Activated CD4-positive, alpha-beta memory T cell treated with anti-CD3 and anti-CD28 coated beads, Interleukin-2, amount 10 ng/mL, durations not matched to agents 7 days and 5 days (primary cell): ENCODE measurements around the gene MED31. TPM values are rescaled to one million over a fixed set of nuclear protein-coding genes. Genes with fewer than 3 reads are reported as not detected.

ENCODE experiments used
- CTCF ChIA-PET: fragments of 350-600 bp; sonication (Branson Sonifier 250); formaldehyde crosslinking; loops from one replicate; lab custom pipeline; 2021; ENCODE audit warnings: antibody characterized with exemption, inconsistent platforms; lab: Charles Lee
- POLR2A ChIA-PET: fragments of 350-600 bp; sonication (Branson Sonifier 250); formaldehyde crosslinking; loops from one replicate; lab custom pipeline; 2021; ENCODE audit warnings: antibody characterized with exemption; lab: Charles Lee
- DNase-seq: peaks from one replicate; pipeline ENCODE4 v3.0.0-alpha.2; 2020
- H3K27ac Mint-ChIP-seq: one replicate; pipeline ENCODE4 v1.8.0; 2021; ENCODE audit warnings: mild to moderate bottlenecking, mixed read lengths
- H3K27me3 Mint-ChIP-seq: one replicate; pipeline ENCODE4 v1.8.0; 2021; ENCODE audit warnings: mixed read lengths
- H3K36me3 Mint-ChIP-seq: one replicate; pipeline ENCODE4 v1.8.0; 2021; ENCODE audit warnings: low read depth, mixed read lengths
- H3K4me1 Mint-ChIP-seq: one replicate; pipeline ENCODE4 v1.8.0; 2021; ENCODE audit warnings: mixed read lengths
- H3K4me3 Mint-ChIP-seq: one replicate; pipeline ENCODE4 v1.8.0; 2021; ENCODE audit warnings: mild to moderate bottlenecking, mixed read lengths
- H3K9me3 Mint-ChIP-seq: one replicate; pipeline ENCODE4 v1.8.0; 2021; ENCODE audit warnings: mixed read lengths
- total RNA-seq, 2 experiments: library from RNA; stranded (reverse); gene quantifications; one replicate each; pipeline ENCODE4 v1.2.3, GENCODE V29; 2021

The MED31 gene
- total RNA-seq, 2 experiments from 2014 or later = 26.0 to 26.3 TPM

GRCh38 chr17:6642592-6642991, 8.8 kb downstream of the MED31 start:
- Mint-ChIP-seq H3K27me3 (no peaks in the 10 kb centered on the region), H3K4me1 (peaks cover 67% of the 10 kb centered on the region), H3K4me3 (peak overlapping the region; percentile 88), H3K36me3 (peaks cover 46% of the 10 kb centered on the region), H3K27ac (peak overlapping the region; percentile 67), H3K9me3 (no peaks in the 10 kb centered on the region)
- DNase-seq = no peak
- POLR2A ChIA-PET = interaction anchor here (0.9 to 4.4 kb wide), 3 partner anchors 7 to 198 kb away, joined by 3 to 71 read pairs (median 4); partner anchors contain the start of genes C17orf100, MED31 and PIMREG
- CTCF ChIA-PET = interaction anchor here (2.2 kb wide), 1 partner anchor 8 kb away, joined by 17 read pairs; the partner anchor contains the start of genes C17orf100 and MED31

DNA sequence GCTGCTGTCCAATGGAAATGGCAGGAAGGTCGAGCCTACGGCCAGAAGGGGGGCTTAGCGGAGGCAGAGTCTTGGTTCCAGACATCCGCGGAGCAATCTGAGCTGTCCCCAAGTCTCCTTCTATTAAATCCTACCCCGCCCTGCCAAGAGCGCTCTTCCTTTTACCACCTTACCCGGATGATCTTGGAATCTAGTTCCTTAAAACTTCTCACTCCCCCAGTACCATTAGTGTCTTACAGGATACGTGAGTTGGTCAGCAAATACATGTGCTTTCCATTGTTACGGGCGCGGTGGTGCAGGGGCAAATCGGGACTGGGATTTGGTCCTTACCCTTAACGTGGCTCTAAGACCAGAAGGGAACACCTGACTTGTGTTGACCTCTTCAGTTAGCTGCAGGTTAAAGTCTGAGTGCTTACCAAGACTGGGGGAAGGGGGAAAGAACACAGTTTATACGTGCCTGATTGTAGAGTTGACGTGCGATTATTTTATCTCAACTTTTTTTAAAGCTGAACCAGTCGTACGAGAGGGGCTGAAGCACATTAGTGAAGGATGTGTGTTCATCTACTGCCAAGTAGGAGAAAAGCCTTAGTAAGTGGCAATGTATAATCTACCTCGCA, 10.1 kb downstream of the MED31 start:
- peaks cover 58% of the 10 kb centered on the region for H3K4me1 Mint-ChIP-seq
- H3K4me3 Mint-ChIP-seq = peak overlapping the region; percentile 88
- H3K27ac Mint-ChIP-seq = peak overlapping the region; percentile 90
- DNase-seq = no peak
- CTCF ChIA-PET = interaction anchor here (2.2 kb wide), 1 partner anchor 9 kb away, joined by 17 read pairs; the partner anchor contains the start of genes C17orf100 and MED31
- H3K27me3 Mint-ChIP-seq = no peaks in the 10 kb centered on the region
- H3K36me3 Mint-ChIP-seq = peaks cover 36% of the 10 kb centered on the region
- POLR2A ChIA-PET = interaction anchor here (1.2 to 4.4 kb wide), 6 partner anchors 9 to 1222 kb away, joined by 3 to 71 read pairs (median 10); partner anchors contain the start of genes C17orf100, MED31, NUP88 and XAF1
- H3K9me3 Mint-ChIP-seq = no peaks in the 10 kb centered on the region

DNA sequence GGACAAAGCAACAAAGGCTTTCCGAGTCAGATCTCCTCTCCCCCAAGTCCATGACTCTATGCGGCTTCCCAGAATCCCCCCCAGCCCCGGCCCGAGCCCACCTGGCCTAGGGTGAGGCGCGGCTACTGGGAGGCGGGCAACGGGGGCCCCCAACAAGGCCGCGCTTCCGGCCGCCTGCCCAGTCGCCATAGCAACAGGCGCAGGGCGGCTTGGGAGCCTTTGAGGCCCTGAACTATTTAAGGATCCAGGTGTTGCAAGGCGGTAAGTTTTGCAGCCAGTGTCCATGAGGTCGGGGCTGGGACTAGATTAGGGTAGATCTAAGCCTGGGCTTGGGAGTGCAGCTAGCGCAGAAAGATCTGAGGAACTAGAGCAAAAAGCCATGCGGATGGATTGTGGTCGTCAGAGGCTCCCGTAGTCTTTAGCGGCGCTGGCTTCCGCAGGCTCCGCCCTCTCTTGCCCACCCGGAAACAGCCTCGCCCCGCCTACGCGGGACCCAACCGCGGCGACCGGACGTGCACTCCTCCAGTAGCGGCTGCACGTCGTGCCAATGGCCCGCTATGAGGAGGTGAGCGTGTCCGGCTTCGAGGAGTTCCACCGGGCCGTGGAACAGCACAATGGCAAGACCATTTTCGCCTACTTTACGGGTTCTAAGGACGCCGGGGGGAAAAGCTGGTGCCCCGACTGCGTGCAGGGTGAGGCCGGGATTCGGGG, 10.7 kb downstream of the MED31 start, which contains the start of the genes KIAA0753 and TXNDC17:
KIAA0753 (minus strand) TSS at position 176 of the 711 bp plus-strand sequence. CDS start 5,608 bp downstream, outside the sequence.
TXNDC17 (plus strand) TSS at position 525 of the 711 bp plus-strand sequence; CDS start at position 548, 23 bp downstream.
- Mint-ChIP-seq H3K27ac (peak within 1 kb of the TSS; percentile 90), H3K9me3 (no peaks in the 10 kb centered on the region), H3K4me1 (peaks cover 58% of the 10 kb centered on the region), H3K36me3 (peaks cover 35% of the 10 kb centered on the region), H3K27me3 (no peaks in the 10 kb centered on the region), H3K4me3 (peak within 1 kb of the TSS; percentile 88)
- CTCF ChIA-PET = interaction anchor here (0.7 to 2.2 kb wide), 5 partner anchors 10 to 170 kb away, joined by 3 to 17 read pairs (median 3); partner anchors contain the start of genes C17orf100, MED31 and XAF1
- POLR2A ChIA-PET = interaction anchor here (1.0 to 4.4 kb wide), 8 partner anchors 9 to 1221 kb away, joined by 3 to 71 read pairs (median 6); partner anchors contain the start of genes C17orf100, MED31, NUP88 and PIMREG
- peak; percentile 95 for DNase-seq

- Mint-ChIP-seq H3K4me3 (peak overlapping the region; percentile 88), H3K36me3 (peaks cover 33% of the 10 kb centered on the region), H3K27me3 (no peaks in the 10 kb centered on the region), H3K27ac (peak overlapping the region; percentile 53), H3K4me1 (peaks cover 55% of the 10 kb centered on the region), H3K9me3 (no peaks in the 10 kb centered on the region)
- CTCF ChIA-PET = interaction anchor here (0.7 to 1.4 kb wide), 4 partner anchors 11 to 169 kb away, joined by 3 to 4 read pairs (median 3); partner anchors contain the start of gene XAF1
- POLR2A ChIA-PET = interaction anchor here (0.9 to 4.4 kb wide), 7 partner anchors 10 to 1047 kb away, joined by 3 to 71 read pairs (median 3); partner anchors contain the start of genes C17orf100, MED31, PIMREG and RNASEK
- DNase-seq = peak; percentile 41
Measured at GRCh38 chr17:6639586-6640535, 11.5 kb downstream of the MED31 start.

DNA sequence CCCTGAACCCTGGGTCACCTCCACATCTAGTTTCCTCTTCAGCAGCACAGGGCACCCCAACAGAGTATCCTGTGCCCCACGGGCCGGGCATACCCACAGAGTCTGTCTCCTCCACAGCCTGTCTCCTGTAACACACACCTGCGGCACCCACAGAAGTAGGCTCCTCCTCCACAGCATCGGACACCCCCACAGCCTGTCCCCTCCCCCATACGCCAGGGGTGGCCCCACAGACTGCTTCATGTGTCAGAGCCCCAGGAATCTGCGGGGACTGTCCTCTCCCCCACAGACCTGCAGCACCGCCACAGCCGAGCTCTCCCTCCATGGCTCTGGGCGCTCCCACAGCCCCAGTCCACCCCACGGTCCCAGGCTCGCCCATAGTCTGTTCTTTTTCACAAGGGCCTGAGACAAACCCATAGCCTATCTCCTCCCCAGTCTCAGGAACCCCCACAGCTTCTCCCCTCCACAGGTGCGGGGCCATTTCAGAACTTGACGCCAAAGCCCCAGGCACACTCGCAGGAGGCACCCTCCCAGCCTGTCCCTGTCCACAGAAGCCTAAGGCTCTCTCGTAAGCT, 12.3 kb downstream of the MED31 start:
- Mint-ChIP-seq H3K27ac (peak overlapping the region; percentile 42), H3K27me3 (no peaks in the 10 kb centered on the region), H3K4me3 (peak overlapping the region; percentile 88), H3K9me3 (no peaks in the 10 kb centered on the region), H3K4me1 (peaks cover 47% of the 10 kb centered on the region), H3K36me3 (peaks cover 32% of the 10 kb centered on the region)
- POLR2A ChIA-PET = interaction anchor here (0.9 to 4.4 kb wide), 6 partner anchors 11 to 1048 kb away, joined by 3 to 71 read pairs (median 8); partner anchors contain the start of genes C17orf100, MED31, RNASEK and TP53
- CTCF ChIA-PET = interaction anchor here (1.2 to 1.5 kb wide), 3 partner anchors 27 to 169 kb away, joined by 3 to 6 read pairs (median 4); no protein-coding TSS in a partner anchor
- DNase-seq = no peak

DNA sequence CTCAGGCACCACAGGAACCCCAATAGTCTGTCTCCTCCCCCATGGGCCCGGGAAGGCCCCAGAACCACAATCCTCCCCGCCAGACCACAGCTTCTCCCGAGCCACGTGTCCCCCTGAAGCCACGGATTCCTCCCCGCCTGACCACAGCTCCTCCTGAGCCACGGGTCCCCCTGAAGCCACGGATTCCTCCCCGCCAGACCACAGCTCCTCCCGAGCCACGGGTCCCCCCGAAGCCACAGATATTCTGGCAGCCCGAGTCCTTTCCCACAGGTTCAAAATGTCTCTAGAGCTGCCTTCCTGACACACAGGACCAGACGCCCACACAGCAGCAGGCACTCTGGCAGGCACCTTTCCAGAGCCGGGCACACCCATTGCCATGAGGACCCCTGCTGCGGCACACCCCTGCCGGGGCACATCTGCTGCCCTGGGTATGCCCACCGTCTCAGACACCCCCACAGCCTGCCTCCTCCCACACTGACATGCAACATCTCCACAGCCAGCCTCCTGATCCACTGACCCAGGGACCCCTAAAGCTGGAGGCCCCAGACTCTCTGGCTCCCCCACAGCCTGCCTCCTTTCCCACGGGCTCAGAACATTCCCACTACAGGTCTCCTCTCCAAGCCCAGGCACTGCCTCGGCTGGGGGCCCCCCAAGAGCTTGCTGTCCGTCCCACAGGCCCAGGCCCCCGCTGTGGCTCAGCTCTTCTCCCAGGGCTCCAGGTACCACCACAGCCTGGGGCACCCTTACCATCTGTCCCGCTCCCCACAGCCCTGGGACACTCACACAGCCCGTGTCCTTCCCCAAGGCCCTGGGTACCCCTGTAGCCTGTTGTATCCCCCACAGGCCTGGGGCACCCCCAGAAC, 13.1 kb downstream of the MED31 start:
- H3K27me3 Mint-ChIP-seq = no peaks in the 10 kb centered on the region
- no peaks in the 10 kb centered on the region for H3K9me3 Mint-ChIP-seq
- peaks cover 39% of the 10 kb centered on the region for H3K4me1 Mint-ChIP-seq
- CTCF ChIA-PET = interaction anchor here (1.5 kb wide), 1 partner anchor 165 kb away, joined by 6 read pairs; no protein-coding TSS in a partner anchor
- no peak overlapping the region for H3K27ac Mint-ChIP-seq
- POLR2A ChIA-PET = interaction anchor here (4.4 kb wide), 1 partner anchor 12 kb away, joined by 71 read pairs; the partner anchor contains the start of genes C17orf100 and MED31
- DNase-seq = no peak
- peak overlapping the region; percentile 41 for H3K4me3 Mint-ChIP-seq
- H3K36me3 Mint-ChIP-seq = peaks cover 31% of the 10 kb centered on the region

GRCh38 chr17:6637458-6637840, 14.0 kb downstream of the MED31 start:
- Mint-ChIP-seq H3K4me1 (peaks cover 31% of the 10 kb centered on the region), H3K27ac (no peak overlapping the region), H3K36me3 (peaks cover 30% of the 10 kb centered on the region), H3K4me3 (no peak overlapping the region), H3K9me3 (no peaks in the 10 kb centered on the region), H3K27me3 (no peaks in the 10 kb centered on the region)
- no peak for DNase-seq
- CTCF ChIA-PET = interaction anchor here (1.5 kb wide), 1 partner anchor 164 kb away, joined by 6 read pairs; no protein-coding TSS in a partner anchor
- POLR2A ChIA-PET = no interaction called here

GRCh38 chr17:6636616-6637457, 14.6 kb downstream of the MED31 start:
- peaks cover 25% of the 10 kb centered on the region for H3K4me1 Mint-ChIP-seq
- no peak overlapping the region for H3K4me3 Mint-ChIP-seq
- no peaks in the 10 kb centered on the region for H3K27me3 Mint-ChIP-seq
- no peaks in the 10 kb centered on the region for H3K9me3 Mint-ChIP-seq
- H3K27ac Mint-ChIP-seq = no peak overlapping the region
- CTCF ChIA-PET = no interaction called here
- POLR2A ChIA-PET = interaction anchor here (0.7 kb wide), 1 partner anchor 75 kb away, joined by 3 read pairs; no protein-coding TSS in a partner anchor
- peaks cover 30% of the 10 kb centered on the region for H3K36me3 Mint-ChIP-seq
- DNase-seq = no peak

DNA sequence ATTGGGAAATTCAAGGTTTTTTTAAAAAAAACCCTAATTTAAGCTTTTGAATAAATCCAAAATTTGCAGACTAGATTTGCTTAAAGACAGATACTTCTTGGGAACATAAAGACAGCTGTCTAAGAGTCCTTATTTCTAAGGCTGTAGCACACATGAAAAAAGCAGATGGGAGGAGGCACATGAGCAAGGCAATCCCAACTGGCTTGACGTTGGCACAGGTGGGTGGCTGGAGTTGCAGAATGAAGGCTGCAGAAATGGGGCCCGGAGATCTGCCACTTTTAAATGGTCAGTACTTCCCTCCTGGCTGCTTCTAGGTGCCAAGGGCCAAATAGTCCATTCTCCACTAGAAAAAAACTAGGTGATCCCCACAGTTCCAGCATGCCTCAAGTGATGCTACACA, 15.3 kb downstream of the MED31 start:
- CTCF ChIA-PET = no interaction called here
- POLR2A ChIA-PET = no interaction called here
- Mint-ChIP-seq H3K27ac (no peak overlapping the region), H3K36me3 (peaks cover 31% of the 10 kb centered on the region), H3K27me3 (no peaks in the 10 kb centered on the region), H3K9me3 (no peaks in the 10 kb centered on the region), H3K4me1 (peaks cover 21% of the 10 kb centered on the region), H3K4me3 (no peak overlapping the region)
- DNase-seq = no peak

DNA sequence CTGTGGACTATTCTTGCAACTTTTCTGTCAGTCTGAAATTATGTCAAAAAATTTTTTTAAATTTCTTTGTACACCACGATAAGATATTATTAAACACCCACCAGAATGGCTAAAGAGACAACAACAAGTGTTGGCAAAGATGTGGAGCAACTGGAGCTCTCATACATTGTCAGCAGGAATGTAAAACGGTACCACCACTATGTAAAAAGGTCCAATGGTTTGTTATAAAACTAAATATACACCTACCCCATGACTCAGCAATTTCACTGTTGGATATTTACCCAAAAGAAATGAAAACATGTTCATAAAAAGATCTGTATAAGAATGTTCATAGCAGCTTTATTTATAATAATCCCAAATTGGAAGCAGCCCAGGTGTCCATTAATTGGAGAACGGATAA, 18.1 kb downstream of the MED31 start:
- no peak overlapping the region for H3K27ac Mint-ChIP-seq
- no peaks in the 10 kb centered on the region for H3K9me3 Mint-ChIP-seq
- no peak for DNase-seq
- ChIA-PET CTCF (no interaction called here), POLR2A (no interaction called here)
- no peaks in the 10 kb centered on the region for H3K27me3 Mint-ChIP-seq
- peaks cover 45% of the 10 kb centered on the region for H3K36me3 Mint-ChIP-seq
- H3K4me3 Mint-ChIP-seq = no peak overlapping the region
- H3K4me1 Mint-ChIP-seq = peaks cover 12% of the 10 kb centered on the region
